OCI-LY3 (cell line): Measurements from ENCODE around the gene IRF2BP1.

Experiments
- CTCF ChIP-seq: fragments of 200-600, 300-600 bp; sonication (generic); IDR thresholded peaks from 2 replicates; pipeline ENCODE4 v1.5.1; 2014; ENCODE audit warnings: antibody characterized with exemption, low read length, low read depth
- EZH2phosphoT487 ChIP-seq: fragments of 200-600 bp; shearing (Covaris generic); IDR thresholded peaks from 2 replicates; pipeline ENCODE4 v1.6.1; 2018; ENCODE audit warnings: antibody characterized with exemption, mixed run types, low read depth

- no peak for TF ChIP-seq CTCF
- no peak for TF ChIP-seq EZH2phosphoT487
These were observed 20.3 kb upstream of the IRF2BP1 start for GRCh38 chr19:45906221-45906620.
